ENCODE results near the gene PAX2. TPM values are rescaled to one million over a fixed set of nuclear protein-coding genes. Genes with fewer than 3 reads are reported as not detected.

Gene PAX2
- total RNA-seq, 2 experiments from 2014 or later, result not detected

GRCh38 chr10:100769481-100769880 lies 24.1 kb downstream of the PAX2 start:
- H3K27ac Mint-ChIP-seq, result no peak overlapping the region
- no peak for DNase-seq
- peaks cover 10% of the 10 kb centered on the region for H3K27me3 Mint-ChIP-seq
- POLR2A ChIA-PET, result no interaction called here
- no peak for ATAC-seq (ENCODE audit: low read depth)
- no peaks in the 10 kb centered on the region for H3K9me3 Mint-ChIP-seq
- H3K4me1 Mint-ChIP-seq, result no peaks in the 10 kb centered on the region
- H3K36me3 Mint-ChIP-seq, result no peaks in the 10 kb centered on the region
- H3K4me3 Mint-ChIP-seq, result no peak overlapping the region

GRCh38 chr10:100773646-100774045 lies 28.3 kb downstream of the PAX2 start:
- no peak overlapping the region for H3K4me3 Mint-ChIP-seq
- peaks cover 22% of the 10 kb centered on the region for H3K27me3 Mint-ChIP-seq
- no peaks in the 10 kb centered on the region for H3K9me3 Mint-ChIP-seq
- no peaks in the 10 kb centered on the region for H3K4me1 Mint-ChIP-seq
- no peak overlapping the region for H3K27ac Mint-ChIP-seq
- no peaks in the 10 kb centered on the region for H3K36me3 Mint-ChIP-seq
- no peak for DNase-seq
- POLR2A ChIA-PET, result no interaction called here
- ATAC-seq (ENCODE audit: low read depth), result no peak

DNA sequence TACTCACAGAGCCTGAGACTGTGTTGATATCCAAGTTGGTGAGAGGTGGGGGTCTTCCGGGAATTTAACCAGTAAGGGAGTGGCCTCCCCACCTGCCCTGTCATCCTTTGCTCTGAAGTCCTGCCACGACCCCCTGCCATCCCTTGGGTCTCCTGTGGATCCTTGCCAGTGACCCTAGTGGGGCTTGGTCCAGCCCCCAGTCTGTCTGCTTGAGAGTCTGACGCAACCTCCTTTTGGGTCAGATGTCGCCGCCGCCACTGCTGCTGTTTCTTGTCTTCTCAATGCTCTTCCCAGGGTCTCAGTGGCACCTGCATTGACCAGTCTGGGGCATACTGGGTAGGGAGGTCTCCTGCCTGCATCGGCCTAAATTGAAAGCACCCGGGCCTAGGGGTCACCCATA lies 28.8 kb downstream of the PAX2 start:
- Mint-ChIP-seq H3K4me3 (no peak overlapping the region), H3K27me3 (peaks cover 22% of the 10 kb centered on the region), H3K4me1 (no peaks in the 10 kb centered on the region), H3K36me3 (no peaks in the 10 kb centered on the region), H3K27ac (no peak overlapping the region), H3K9me3 (no peaks in the 10 kb centered on the region)
- POLR2A ChIA-PET, result no interaction called here
- DNase-seq (no peak), ATAC-seq (ENCODE audit: low read depth) (no peak)

- POLR2A ChIA-PET, result no interaction called here
- H3K9me3 Mint-ChIP-seq, result no peaks in the 10 kb centered on the region
- H3K27me3 Mint-ChIP-seq, result peaks cover 24% of the 10 kb centered on the region
- DNase-seq (no peak), ATAC-seq (ENCODE audit: low read depth) (no peak)
- no peaks in the 10 kb centered on the region for H3K4me1 Mint-ChIP-seq
- H3K27ac Mint-ChIP-seq, result no peak overlapping the region
- no peaks in the 10 kb centered on the region for H3K36me3 Mint-ChIP-seq
- no peak overlapping the region for H3K4me3 Mint-ChIP-seq
Measured at GRCh38 chr10:100774876-100775275, 29.5 kb downstream of the PAX2 start.

DNA sequence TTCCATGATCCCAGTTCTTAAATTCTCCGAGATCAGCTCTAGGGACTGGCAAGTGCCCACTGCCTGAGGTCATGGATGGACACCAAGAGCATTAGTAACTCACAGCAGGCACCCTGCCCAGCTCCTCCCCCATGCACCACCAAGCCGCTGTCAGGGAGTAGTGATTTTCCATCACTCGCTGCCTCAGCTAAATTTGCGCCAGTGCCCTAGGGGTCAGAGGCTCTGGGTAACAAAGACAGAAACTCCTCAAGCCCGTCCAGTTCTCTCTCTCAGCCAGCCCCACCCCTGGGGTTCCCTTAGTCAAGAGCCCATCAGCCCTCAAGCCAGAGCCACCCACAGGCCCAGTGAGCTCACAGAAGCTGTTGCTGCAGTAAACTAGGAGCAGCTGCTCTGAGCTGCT lies 30.0 kb downstream of the PAX2 start:
- Mint-ChIP-seq H3K27me3 (peaks cover 23% of the 10 kb centered on the region), H3K9me3 (no peaks in the 10 kb centered on the region), H3K36me3 (no peaks in the 10 kb centered on the region), H3K4me1 (no peaks in the 10 kb centered on the region), H3K4me3 (no peak overlapping the region), H3K27ac (no peak overlapping the region)
- no peak for ATAC-seq (ENCODE audit: low read depth)
- POLR2A ChIA-PET, result no interaction called here
- DNase-seq, result no peak

GRCh38 chr10:100775871-100776270 lies 30.5 kb downstream of the PAX2 start:
- no peak overlapping the region for H3K27ac Mint-ChIP-seq
- H3K4me1 Mint-ChIP-seq, result no peaks in the 10 kb centered on the region
- no peaks in the 10 kb centered on the region for H3K9me3 Mint-ChIP-seq
- DNase-seq (no peak), ATAC-seq (ENCODE audit: low read depth) (no peak)
- no peak overlapping the region for H3K4me3 Mint-ChIP-seq
- POLR2A ChIA-PET, result no interaction called here
- no peaks in the 10 kb centered on the region for H3K36me3 Mint-ChIP-seq
- H3K27me3 Mint-ChIP-seq, result peaks cover 23% of the 10 kb centered on the region

GRCh38 chr10:100776671-100777070 lies 31.3 kb downstream of the PAX2 start:
- ATAC-seq (ENCODE audit: low read depth), result no peak
- Mint-ChIP-seq H3K27ac (no peak overlapping the region), H3K4me3 (no peak overlapping the region), H3K36me3 (no peaks in the 10 kb centered on the region), H3K27me3 (peaks cover 23% of the 10 kb centered on the region), H3K4me1 (no peaks in the 10 kb centered on the region), H3K9me3 (no peaks in the 10 kb centered on the region)
- no peak for DNase-seq
- POLR2A ChIA-PET, result no interaction called here

GRCh38 chr10:100779329-100779728 lies 33.9 kb downstream of the PAX2 start:
- ATAC-seq (ENCODE audit: low read depth) (no peak), DNase-seq (no peak)
- H3K27ac Mint-ChIP-seq, result no peak overlapping the region
- H3K9me3 Mint-ChIP-seq, result no peaks in the 10 kb centered on the region
- H3K27me3 Mint-ChIP-seq, result peaks cover 26% of the 10 kb centered on the region
- H3K4me1 Mint-ChIP-seq, result no peaks in the 10 kb centered on the region
- H3K4me3 Mint-ChIP-seq, result no peak overlapping the region
- no peaks in the 10 kb centered on the region for H3K36me3 Mint-ChIP-seq
- POLR2A ChIA-PET, result no interaction called here

DNA sequence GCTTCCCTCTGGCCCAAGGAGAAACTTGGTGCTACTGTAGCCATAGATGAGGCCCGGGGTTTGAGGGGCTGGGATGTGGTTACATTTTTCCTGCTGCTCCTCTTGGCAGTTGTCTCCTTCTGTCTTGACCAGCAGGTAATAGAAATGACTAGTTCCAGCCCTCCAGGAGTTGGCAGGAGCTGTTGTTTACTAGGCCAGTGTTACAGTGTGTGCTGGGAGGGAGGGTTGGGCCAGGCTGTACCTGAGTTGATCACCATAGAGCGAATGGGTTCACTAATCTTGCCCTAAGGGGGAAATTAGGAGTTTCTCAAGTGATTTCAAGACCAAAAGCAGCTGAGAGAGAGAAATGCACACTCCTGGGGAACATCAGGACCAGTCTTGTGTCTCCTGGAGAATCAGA lies 34.9 kb downstream of the PAX2 start:
- Mint-ChIP-seq H3K27ac (no peak overlapping the region), H3K36me3 (no peaks in the 10 kb centered on the region), H3K27me3 (peaks cover 27% of the 10 kb centered on the region), H3K4me1 (no peaks in the 10 kb centered on the region), H3K4me3 (no peak overlapping the region), H3K9me3 (no peaks in the 10 kb centered on the region)
- DNase-seq (no peak), ATAC-seq (ENCODE audit: low read depth) (no peak)
- POLR2A ChIA-PET, result no interaction called here

DNA sequence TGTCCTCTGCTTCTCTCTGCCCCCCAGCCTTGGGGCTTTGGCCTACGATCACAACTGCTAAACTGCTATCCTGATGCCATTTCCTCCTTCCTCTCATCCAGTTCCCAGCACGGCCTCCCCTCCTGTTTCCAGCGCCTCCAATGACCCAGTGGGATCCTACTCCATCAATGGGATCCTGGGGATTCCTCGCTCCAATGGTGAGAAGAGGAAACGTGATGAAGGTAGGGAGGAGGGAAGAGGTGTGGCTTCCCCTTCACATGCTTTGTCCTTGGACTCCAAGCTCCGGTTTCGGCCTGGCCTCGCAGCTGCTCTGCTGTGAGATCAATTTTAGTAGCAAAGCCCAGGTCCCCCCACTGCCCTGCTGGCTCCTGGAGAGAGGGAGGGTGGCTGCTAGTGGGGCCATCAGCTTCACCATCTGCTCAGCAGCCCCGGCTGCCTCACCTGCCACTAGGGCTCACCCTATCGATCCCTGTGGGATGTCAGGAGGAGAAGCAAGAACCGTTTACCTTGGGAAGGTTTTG lies 35.8 kb downstream of the PAX2 start:
- no peak for DNase-seq
- Mint-ChIP-seq H3K36me3 (no peaks in the 10 kb centered on the region), H3K27ac (no peak overlapping the region), H3K4me1 (no peaks in the 10 kb centered on the region), H3K4me3 (no peak overlapping the region), H3K27me3 (peaks cover 22% of the 10 kb centered on the region), H3K9me3 (no peaks in the 10 kb centered on the region)
- POLR2A ChIA-PET, result no interaction called here
- ATAC-seq (ENCODE audit: low read depth), result no peak

DNA sequence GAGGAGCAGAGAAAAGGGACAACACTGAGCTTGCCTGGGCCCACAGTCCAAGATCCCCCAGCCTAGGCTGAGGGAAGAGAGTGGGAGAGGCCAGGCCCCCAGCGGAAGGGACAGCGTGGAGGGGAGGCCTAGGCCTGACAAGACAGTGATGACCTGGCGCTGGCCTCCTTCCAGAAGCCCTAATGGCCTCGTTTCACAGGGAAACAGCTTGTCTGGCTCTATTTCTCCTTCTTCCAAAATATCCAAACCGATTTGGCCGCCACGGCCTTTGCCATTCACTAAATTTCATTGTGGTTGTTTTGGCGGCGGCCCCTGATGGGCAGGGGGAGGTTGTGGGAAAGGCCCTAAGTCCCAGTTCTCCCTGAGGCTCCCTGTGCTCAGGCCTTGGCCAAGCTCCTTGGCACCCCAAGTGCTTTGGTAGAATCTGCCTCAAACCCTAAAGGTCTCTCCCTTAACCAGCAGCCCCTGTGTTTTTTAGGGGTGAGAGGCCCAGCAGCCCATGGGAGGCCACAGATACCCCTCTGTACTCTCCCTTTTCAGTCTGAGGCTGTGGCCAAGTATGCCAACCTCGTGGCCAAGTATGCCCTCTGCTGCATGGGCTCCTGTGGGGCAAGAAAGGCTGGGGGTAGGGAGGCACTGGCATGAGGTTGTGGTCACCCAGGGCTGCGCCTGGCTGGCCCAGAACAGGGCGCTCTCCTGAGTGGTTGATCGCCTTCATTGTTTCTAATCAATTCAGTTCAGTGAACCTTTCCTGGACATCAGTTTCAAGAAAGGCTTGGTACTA lies 37.3 kb downstream of the PAX2 start:
- Mint-ChIP-seq H3K9me3 (no peaks in the 10 kb centered on the region), H3K36me3 (no peaks in the 10 kb centered on the region)
- POLR2A ChIA-PET, result no interaction called here

DNA sequence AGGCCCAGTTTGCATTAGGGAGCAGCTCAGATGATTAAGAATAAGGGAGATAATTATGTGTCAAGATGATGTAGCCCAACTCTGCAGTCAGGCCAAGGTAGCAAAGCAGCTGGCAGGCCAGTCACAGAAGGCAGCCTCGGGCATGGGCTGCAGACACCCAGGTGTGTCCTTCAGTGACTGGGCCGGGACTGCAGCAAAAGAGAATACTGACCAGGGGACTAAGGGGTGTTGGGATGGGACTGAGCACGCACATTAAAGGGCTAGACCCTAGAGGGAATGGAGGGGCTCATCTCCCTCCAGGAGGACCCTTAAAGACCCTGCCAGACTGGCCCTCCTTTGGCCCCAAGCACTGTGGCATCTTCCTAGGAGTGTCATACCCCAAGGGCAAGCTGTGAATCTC lies 38.7 kb downstream of the PAX2 start:
- POLR2A ChIA-PET, result no interaction called here
- ATAC-seq (ENCODE audit: low read depth) (no peak), DNase-seq (no peak)
- H3K9me3 Mint-ChIP-seq, result no peaks in the 10 kb centered on the region
- no peaks in the 10 kb centered on the region for H3K4me1 Mint-ChIP-seq
- H3K27ac Mint-ChIP-seq, result no peak overlapping the region
- H3K36me3 Mint-ChIP-seq, result no peaks in the 10 kb centered on the region
- no peak overlapping the region for H3K4me3 Mint-ChIP-seq
- peaks cover 26% of the 10 kb centered on the region for H3K27me3 Mint-ChIP-seq

More for the DNA sequence above, 37.3 kb downstream of the PAX2 start:
- ATAC-seq (ENCODE audit: low read depth), result no peak
- no peak for DNase-seq
- Mint-ChIP-seq H3K4me1 (no peaks in the 10 kb centered on the region), H3K27me3 (peaks cover 24% of the 10 kb centered on the region), H3K27ac (no peak overlapping the region), H3K4me3 (no peak overlapping the region)

- Mint-ChIP-seq H3K4me1 (no peaks in the 10 kb centered on the region), H3K9me3 (no peaks in the 10 kb centered on the region), H3K27me3 (peaks cover 24% of the 10 kb centered on the region), H3K4me3 (no peak overlapping the region), H3K27ac (no peak overlapping the region), H3K36me3 (no peaks in the 10 kb centered on the region)
- ATAC-seq (ENCODE audit: low read depth), result no peak
- POLR2A ChIA-PET, result no interaction called here
- DNase-seq, result no peak
Measured at GRCh38 chr10:100786591-100786990, 41.2 kb downstream of the PAX2 start.

GRCh38 chr10:100788002-100788903 lies 42.9 kb downstream of the PAX2 start:
- H3K27me3 Mint-ChIP-seq, result peaks cover 29% of the 10 kb centered on the region
- H3K27ac Mint-ChIP-seq, result no peak overlapping the region
- no peak for DNase-seq
- no peak overlapping the region for H3K4me3 Mint-ChIP-seq
- ATAC-seq (ENCODE audit: low read depth), result no peak
- POLR2A ChIA-PET, result no interaction called here
- H3K4me1 Mint-ChIP-seq, result no peaks in the 10 kb centered on the region
- H3K9me3 Mint-ChIP-seq, result no peaks in the 10 kb centered on the region
- no peaks in the 10 kb centered on the region for H3K36me3 Mint-ChIP-seq

All from activated naive CD8-positive, alpha-beta T cell treated with anti-CD3 and anti-CD28 coated beads, Interleukin-2, amount 10 ng/mL, durations not matched to agents 7 days and 5 days (primary cell).